ENCODE results near the gene GKAP1.
"Not testable (repeated sequence)": the region's sequence is repeated elsewhere in the genome, so short reads cannot be mapped to it uniquely, and the experiment has no call there.

GKAP1 gene

GRCh38 chr9:83728591-83729368 is 88.8 kb downstream of the GKAP1 start:
- DNase-seq (ENCODE audit: low read depth in 2 of 2), result not testable (repeated sequence)

DNA sequence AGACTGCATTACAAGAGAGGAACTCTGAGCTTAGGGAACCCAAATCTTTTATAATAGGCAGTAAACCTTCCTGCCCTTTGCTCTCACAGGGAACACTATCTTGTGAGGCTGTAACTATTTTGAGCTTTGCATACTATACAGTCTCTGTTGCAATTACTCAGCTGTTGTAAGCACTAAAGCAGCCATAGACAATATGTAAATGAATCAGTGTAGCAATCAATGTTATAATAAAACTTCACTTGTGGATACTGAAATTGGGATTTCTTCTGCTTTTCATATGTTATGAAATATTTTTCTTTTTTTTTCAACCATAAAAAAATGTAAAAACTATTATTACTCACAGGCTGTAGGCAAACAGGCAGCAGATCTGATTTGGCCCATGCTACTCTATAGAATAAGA is 93.1 kb downstream of the GKAP1 start:
- DNase-seq (ENCODE audit: low read depth in 2 of 2), result no peak

DNA sequence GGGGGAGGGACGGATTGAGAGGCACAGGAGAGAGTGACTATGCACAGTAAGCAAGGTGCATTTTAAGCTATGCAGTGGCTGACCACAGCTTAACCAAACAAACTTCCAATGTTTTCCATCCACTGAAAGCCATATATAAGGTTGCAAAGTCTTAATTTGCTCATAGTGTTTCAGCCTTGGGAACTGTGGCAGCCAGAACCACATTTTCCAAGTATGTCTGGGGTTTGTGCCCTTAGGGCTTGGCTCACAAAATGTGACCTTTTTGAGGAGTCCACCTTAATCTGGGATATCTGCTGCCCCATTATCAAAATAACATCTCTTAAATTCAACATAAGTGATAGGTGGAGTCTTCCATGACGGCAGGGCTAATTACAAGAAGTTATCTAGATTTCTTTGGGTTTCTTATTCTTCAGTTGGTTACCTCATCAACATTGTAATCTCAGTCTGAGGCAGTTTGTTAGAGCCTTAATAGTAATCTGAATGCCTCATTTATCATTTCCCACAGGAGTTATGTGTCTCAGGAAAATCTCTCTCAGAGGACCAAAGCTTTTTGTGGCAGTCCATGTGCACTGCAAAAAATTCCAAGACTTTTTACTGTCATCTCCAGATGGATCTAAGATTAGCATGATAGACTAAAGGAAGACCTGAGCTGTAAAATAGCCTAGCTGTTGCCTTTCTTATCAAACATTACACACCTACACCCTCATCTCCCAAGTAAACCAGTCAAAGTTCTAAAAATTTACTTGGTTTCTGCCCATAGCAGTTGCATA is 94.7 kb downstream of the GKAP1 start:
- no peak for DNase-seq (ENCODE audit: low read depth in 2 of 2)

DNA sequence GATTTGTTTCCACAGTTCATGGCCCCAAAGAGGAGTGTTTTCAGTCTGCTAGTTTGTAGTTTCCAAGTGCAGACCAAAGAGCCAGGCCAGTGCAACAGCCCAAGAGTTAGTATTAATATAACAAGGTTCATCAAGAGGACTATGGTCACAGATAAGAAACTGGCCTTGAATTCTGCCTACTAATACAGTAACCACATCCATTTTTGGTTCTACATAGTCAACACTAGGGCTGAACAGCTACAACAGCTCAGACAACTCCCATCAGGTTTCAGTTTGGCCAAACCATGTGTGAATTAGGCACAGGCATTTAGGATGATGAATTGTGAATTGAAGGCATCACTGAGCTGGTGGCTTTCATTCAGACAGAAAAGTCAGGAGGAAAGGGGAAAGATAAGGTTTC is 96.1 kb downstream of the GKAP1 start:
- DNase-seq (ENCODE audit: low read depth in 2 of 2), result no peak

DNA sequence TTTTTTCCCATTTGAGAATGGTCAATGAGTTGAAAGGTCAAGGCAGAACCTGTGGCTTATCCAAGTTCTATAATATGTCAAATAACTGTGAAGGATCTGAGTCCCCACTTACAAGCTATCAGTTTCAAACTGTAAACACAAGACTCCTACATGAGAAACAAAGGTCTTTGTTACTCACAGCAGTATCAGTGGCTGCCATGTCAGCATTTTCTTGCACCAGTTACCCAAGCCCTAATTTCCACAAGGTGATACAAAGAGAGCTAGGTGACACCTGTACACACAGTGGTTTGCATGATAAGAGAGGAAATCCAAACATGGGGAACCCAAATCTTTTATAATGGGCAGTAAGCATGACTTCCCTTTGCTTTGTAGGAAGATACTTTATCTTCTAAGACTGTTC is 101.8 kb downstream of the GKAP1 start:
- DNase-seq (ENCODE audit: low read depth in 2 of 2), result no peak

DNA sequence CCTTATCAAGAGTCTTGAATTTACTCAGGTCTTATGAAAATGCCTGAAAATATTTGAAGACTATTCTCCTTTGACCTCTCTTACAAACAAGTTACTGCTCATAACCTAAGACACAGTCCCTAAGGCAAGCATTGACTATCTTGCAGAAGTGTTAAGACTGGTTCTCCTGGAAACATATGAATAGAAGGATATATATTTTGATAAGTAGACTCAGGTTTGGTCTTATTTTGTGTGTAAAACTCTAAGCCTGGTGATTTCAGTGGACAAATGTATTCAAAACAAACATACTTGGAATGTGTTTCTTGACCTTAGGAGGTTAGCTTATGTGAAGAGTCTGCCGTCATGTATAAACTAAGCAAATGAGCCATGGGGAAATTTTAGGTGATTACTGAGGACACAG is 102.3 kb downstream of the GKAP1 start:
- no peak for DNase-seq (ENCODE audit: low read depth in 2 of 2)

DNA sequence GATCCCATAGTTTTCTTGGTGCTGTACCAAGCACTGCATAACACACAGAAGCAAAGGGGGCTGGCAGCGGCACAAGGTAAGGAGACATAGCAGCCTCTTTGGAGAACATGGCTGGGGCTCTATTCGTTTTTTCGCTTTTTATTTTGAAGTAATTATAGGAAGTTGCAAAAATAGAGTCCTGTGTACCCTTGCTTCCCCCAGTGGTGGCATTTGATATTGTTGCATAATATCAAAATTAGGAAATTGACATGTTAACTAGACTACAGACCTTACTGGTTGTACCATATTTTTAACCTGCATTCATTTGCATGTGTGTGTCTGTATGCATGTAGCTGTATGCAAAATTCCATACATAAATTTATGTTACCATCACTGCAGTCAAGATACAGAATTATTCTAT is 103.2 kb downstream of the GKAP1 start:
- no peak for DNase-seq (ENCODE audit: low read depth in 2 of 2)

GRCh38 chr9:83708515-83709158 is 108.9 kb downstream of the GKAP1 start:
- peak; percentile 24 to 35 for DNase-seq (ENCODE audit: low read depth in 2 of 2)

DNA sequence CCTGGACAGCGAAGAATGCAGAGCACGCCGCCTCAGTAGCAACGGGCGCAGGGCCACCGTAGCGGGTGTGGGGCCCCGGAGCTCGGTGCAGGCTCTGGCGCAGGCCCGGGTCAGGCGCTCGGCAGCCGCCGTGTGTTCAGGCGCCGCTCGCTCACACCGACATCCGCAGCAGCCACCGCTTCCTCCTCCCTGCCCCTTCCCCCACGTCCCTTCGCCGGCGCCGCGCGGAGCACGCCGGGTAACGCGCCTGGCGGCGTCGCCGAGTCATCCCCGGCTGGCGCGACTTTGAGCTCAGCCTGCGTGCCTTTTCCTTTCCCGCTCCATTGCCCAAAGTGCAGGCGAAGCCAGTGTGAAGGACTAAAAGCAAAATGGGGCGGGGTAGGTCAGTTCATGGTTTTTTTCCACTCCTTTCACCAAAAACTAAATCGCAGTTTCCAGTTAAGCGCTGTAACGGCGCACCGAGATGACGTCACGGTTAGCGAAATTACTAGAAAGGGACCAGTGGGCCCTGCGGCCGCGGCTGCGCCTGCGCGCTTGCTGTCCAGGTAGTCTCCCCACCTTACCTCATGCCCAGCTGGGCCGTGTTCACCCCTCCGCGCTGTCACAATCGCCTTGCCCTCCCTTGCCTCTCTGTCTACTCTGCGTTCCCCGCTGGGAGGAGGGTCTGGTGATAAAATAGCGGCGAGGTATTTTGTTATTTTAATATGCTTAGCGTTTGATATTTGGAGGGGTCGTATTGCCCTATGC is 109.6 kb downstream of the GKAP1 start, which contains the start of gene UBQLN1:
TSS of gene UBQLN1 (minus strand) at position 191 of the 747 bp plus-strand sequence. CDS start 279 bp downstream, outside the sequence.
- peak; percentile 83 to 85 for DNase-seq (ENCODE audit: low read depth in 2 of 2)

DNA sequence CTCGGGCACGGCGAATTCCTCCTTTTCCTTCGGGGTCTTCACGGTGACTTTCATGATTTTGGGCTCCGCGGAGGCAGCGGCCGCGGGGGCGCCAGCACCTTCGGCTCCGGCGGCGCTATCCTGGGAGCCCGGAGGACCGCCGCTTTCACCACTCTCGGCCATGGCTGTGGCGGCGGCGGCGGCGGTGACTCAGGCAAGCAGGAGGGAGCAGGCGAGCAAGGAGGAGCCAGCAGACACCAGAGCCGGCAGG is 110.1 kb downstream of the GKAP1 start:
- DNase-seq (ENCODE audit: low read depth in 2 of 2), result no peak

DNA sequence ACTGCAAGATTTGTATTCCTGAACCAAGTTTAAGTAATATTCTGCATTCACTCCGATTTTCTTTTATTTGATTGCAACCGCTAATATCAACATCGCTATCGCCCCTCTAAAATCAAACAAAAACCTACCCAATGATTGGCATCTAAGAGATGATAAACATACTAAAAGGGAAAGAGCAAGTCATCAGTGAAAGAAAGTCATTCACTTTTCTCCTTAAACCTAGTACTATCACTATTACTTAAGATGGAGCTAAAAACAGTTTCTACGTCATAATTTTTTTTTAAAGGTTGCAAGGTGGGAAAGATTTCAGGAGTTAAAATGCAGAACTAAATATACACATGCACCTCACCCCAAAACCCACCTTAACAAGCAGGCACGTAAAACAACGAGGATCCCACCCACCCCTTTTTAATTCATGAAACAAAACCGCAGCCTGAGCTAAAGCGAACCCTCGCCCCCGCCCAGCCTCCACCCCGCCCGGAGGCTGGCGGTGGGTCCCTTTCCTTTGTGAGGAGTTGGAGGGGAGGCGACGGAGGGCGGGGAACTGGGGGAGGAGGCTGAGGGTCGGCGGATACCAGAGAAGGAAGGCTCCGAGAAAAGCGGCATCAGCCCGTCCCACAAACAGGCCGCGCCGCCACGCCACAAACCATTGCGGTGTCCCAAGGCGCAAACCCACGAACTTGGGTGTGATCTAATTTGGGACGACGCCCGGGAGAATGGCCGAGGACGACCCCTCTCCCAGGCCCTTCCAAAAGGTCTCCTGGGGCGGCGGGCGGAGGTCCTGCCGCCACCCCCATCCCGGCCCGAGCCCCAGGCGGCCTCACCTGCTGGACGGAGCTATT is 110.7 kb downstream of the GKAP1 start:
- peak; percentile 32 to 45 for DNase-seq (ENCODE audit: low read depth in 2 of 2)

- DNase-seq (ENCODE audit: low read depth in 2 of 2), result not testable (repeated sequence)
Measured at GRCh38 chr9:83705219-83705651, 112.3 kb downstream of the GKAP1 start.

DNA sequence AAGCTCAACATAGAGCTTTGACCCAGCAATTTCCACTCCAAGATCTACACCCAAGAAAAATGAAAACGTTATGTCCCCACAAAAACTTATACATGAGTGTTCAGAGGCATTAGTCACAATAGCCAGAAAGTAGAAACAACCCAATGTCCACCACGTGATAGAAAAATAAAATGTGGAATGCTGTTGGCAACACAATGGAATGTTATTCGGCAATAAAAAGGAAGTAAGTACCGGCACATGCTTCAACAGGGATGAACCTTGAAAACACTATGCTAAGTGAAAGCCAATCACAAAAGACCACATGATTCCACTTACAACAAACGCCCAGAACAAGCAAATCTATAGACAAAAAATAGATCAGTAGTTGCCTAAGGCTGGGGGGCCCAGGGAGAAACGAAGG is 115.8 kb downstream of the GKAP1 start:
- no peak for DNase-seq (ENCODE audit: low read depth in 2 of 2)

DNA sequence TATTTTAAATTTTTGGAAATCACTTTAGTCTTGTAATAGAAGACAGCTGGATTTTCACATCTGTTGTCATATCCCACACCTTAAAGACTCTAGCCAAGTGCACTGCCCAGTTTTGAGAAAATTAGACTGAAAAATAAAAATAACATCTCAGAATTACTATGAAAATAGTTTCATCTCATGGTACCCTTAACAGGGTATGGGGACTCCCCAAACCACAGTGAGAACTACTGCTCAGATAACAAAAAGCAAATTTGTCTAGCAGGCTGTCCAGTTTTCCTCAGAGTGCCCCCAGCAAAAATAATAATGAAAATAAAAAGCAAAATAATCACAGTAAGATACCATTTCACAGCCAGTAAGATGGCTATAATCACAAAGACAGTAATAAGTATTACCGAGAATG is 116.3 kb downstream of the GKAP1 start:
- DNase-seq (ENCODE audit: low read depth in 2 of 2), result no peak

DNA sequence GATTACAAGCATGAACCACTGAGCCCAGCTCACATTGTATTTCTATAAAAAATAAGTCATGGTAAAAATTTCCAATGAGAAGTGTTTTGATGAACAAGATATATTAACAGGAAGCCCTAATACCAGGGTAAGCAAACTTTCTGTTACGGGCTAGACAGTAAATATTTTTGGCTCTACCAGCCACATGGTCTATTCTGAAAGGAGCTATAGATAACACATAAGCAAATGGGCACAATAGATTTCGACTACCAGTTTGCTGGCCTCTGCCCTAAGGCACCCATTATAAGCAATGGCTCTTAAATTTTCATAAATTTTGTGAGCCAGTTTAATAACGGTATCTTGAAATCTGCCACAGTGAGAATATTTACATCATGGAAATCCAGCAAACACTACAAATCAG is 118.0 kb downstream of the GKAP1 start:
- DNase-seq (ENCODE audit: low read depth in 2 of 2), result no peak

GRCh38 chr9:83698976-83699585 is 118.5 kb downstream of the GKAP1 start:
- DNase-seq (ENCODE audit: low read depth in 2 of 2), result no peak

GRCh38 chr9:83691492-83691891 is 126.1 kb downstream of the GKAP1 start:
- no peak for DNase-seq (ENCODE audit: low read depth in 2 of 2)
